OCI-M2 (cell line): Measurements from ENCODE around the gene ZNF559.

ENCODE experiments used
- DNase-seq: peaks from one replicate; lab custom pipeline; 2025; ENCODE audit not compliant: unreplicated experiment; lab: John Stamatoyannopoulos, UW

ZNF559 gene

DNA sequence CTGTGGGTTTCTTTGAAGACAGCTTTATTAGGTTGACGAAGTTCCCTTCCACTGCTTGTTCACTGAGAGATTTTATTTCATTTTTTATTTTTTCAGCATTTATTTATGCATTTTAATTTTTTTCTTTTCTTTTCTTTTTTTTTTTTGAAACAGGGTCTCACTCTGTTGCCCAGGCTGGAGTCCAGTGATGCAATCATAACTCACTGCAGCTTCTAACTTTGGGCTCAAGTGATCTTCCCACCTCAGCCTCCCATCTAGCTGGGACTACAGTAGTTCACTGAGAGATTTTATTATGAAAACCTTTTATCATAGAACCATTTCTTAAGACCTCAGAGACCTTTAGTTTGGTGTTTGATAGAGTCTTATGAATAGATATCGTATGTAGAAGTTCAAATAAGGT, 28.5 kb downstream of the ZNF559 start:
- no peak for DNase-seq

DNA sequence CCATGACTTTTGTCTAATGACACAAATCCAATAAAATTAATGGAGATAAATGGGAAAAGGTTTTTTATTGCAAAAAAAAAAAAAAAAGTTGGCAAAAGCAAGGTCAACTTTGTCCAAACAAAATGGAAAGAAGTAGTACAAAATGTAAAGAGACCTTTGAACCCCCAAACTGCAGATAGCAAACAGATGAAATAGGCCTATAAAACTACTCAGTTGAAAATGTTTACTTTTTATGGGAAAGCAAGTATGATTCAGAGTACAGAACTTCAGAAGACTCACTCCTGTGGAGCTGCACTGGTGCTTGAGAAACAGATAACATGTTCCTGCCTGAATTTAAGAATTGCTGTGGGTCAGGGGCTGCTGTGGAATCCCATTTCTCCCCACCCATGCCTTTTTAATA, 29.0 kb downstream of the ZNF559 start:
- DNase-seq = no peak

DNA sequence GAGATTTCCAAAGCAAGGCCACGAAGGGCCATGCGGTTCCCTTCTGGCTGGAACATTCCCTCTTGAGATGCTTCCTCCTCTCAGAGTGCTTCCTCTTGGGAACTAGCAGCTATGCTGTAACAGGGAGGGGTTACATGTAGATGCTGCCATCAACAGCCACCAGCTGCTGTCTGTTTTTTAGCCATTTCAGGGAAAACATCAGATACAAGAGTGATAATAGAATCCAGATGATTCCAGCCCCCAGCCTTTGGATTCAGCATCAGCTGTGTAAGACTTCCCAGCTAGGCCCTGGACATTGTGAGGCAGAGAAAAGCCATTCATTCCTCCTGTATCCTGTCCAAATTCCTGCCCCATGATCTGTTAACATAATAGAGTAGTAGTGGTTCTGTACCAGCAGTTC, 30.7 kb downstream of the ZNF559 start:
- DNase-seq = no peak

DNA sequence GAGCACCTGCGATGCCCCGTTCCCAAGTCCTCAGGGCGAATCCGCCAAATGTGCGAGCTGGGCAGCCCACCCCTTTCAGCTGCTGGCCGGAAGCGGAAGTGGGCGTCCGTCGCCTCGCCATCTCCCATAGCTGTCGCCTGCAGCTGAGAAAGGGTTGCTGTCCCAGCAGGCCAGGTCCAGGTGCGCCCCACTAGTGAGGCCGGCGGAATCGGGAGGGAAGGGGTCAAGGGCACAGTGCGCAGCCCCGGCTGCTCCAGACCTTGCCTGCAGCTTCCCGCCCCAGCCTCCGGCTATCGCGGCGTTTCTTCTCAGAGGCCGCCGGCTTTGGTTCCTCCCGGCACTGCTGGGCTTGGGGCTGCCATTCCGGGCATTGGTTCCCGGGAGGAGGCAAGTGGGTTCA, 38.9 kb downstream of the ZNF559 start, which contains the start of gene ZNF177:
TSS of gene ZNF177 (plus strand) at position 109 of the 400 bp plus-strand sequence. CDS start 15,299 bp downstream, outside the sequence.
- DNase-seq = no peak

DNA sequence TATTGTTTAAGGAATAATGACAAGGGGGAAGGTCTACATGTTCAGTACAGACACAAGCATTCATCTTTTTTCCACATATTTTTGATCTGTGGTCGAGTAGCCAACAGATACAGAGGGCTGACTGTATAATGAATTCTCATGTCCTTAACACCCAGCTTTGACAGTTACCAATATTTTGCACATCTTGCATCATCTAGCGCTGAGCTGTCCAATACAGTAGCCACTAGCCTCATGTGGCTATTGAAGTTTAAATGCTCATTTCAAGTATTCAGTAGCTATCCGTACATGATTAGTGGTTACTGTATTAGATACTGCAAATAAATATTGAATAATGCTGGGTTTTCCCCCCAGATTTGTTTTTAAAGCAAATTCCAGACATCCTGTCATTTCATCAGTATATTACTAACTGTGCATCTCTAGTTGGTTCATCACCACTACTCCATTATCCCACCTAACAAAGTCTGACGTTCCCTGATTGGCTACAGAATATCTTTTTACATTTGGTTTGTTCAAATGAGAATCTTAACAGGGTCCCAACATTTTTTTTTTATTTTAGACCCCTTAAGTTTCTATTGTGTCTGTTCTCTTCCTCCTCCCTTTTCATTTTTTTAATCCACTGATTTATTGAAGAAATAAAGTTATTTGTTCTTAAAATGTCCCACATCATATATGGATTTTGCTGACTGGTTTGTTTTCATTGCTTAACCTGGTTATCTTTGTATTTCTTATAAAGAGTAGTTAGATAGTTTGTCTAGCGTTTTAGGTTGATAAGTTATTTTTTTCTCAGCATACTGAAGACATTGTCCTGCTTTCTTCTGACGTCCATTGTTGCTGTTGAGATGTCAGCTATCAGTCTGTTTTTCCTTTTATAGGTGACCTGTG, 47.0 kb downstream of the ZNF559 start:
- no peak for DNase-seq

DNA sequence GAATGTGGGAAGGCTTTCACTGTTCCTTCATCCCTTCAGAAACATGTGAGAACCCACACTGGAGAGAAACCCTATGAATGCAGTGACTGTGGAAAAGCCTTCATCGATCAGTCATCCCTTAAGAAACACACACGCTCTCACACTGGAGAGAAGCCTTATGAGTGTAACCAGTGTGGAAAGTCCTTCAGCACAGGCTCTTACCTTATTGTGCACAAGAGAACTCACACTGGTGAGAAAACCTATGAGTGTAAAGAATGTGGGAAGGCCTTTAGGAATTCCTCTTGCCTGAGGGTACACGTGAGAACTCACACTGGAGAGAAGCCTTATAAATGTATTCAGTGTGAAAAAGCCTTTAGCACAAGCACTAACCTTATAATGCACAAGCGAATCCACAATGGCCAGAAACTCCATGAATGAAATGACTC, 57.4 kb downstream of the ZNF559 start:
- no peak for DNase-seq
